Measurements from ENCODE around the gene BCL2.

Gene BCL2

DNA sequence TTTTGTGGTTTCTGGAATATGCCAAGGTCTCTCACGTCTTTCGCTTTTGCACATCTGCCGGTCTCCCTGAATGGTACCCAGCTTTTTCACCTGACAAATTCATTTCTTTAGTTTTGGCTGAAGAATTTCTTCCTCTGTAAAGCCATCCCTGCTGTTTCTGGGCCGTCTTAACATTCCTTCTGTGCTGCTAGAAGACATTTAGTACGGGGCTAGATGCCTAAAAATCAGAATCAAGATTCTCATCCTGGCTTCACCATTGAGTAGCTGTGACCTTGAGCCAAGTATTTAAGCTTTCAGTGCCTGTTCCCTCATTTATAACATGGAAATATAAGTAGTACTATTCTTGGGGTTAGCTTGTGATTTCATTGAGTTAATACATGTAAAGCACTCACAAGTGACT is 6.4 kb upstream of the BCL2 start:
- no peak for DNase-seq (ENCODE audit: low read depth in 2 of 2)

DNA sequence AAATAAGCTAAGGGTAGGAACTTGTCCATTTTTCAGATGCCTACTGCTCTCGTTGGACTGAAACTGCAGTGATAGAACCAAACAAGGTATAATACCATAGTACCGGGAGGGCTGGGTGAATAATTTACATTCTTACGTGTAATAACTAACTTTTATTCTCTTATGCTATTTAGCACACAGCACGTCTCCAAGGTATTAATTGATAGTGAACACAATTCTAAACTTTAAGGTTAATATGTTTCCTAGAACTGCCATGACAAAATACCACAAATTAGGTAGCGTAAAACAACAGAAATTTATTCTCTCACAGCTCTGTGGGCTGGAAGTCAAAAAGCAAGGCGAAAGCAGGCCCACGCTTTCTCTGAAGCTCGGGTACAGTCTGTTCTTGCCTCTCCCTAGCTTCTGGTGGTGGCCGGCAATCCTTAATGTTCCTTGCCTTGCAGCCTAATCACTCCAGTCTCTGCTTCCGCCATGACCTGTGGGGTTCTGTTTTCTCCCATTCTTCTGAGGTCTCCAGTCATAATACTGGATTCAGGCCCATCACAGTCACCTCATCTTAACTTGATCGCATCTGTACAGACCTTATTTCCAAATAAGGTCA is 5.6 kb upstream of the BCL2 start:
- DNase-seq (ENCODE audit: low read depth in 2 of 2): no peak

DNA sequence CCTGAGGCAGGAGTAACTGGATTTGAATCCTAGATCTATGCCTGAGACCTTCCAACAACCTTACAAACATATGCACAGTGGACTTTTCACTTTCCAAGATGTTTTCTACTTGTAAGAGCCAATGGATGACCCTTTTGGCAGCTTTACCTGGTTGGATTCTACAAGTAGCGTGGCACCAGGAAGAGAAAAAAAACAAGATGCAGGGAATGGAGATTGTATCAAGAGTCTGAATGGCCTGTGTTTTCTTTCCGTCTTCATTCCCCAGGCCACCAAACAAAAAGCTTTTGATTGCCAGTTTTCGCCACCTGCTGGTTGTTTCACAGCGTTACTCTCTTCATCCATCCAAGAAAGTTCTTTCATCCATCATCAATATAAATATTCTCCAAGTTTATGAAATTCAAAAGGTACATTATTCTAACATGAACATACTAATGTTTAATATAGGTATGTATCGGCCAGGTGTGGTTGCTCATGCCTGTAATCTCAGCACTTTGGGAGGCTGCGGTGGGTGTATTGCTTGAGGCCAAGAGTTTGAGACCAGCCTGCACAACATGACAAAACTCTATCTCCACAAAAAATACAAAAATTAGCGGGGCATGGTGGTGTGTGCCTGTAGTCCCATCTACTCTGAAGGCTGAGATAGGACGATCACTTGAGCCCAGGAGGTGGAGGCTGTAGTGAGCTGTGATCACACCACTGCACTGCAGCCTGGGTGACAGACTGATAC is 3.5 kb upstream of the BCL2 start:
- no peak for DNase-seq (ENCODE audit: low read depth in 2 of 2)

DNA sequence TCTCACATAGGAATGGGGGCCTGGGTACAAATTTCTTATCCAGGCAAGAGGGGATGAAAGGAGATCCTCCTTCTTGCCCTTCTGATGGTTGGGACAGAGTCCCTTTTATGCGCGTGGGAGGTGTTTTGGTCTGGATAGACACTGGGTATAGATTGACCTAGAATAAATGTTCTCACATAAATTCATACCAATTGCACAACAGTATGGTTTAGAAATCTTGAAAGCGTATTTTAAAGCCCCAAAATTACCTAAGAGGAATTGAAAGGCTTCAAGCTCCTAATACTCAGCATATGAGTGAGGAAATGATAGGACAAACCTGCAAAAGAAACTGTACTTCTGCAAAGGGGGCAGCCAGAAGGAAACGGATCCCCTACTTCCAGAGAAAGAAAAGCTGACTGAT is 2.6 kb upstream of the BCL2 start:
- DNase-seq (ENCODE audit: low read depth in 2 of 2): no peak

DNA sequence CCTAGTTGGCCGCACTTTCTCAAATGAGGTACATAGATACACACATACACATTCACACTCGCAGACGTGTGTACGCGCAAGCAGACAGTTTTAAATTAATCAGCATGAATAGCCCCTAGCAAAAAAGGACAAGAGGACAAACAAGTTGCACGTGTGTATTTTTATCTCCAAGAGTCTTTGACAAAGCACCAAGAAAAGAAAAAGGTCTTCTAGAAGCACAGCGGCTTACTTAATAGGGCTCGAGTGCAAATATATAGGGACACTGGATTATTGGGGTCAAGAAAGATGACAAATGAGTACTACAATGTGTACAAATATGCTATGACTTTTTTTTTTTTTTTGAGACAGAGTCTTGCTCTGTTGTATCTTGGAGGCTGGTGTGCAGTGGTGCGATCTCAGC is 1.7 kb upstream of the BCL2 start:
- no peak for DNase-seq (ENCODE audit: low read depth in 2 of 2)

DNA sequence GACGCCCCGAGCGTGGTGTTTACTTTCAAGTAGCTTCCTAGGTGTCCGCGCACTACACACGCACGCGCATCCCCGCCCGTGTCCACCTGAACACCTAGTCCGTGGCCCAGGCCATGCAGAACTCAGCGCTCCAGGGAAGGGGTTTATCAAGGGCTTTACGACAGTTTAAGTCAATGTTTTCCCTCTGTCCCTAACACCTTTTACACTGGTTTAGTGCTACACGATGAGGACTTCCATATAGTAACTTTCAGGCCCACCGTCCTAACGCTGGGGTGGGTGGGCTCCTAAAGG is 1.4 kb upstream of the BCL2 start:
- no peak for DNase-seq (ENCODE audit: low read depth in 2 of 2)

DNA sequence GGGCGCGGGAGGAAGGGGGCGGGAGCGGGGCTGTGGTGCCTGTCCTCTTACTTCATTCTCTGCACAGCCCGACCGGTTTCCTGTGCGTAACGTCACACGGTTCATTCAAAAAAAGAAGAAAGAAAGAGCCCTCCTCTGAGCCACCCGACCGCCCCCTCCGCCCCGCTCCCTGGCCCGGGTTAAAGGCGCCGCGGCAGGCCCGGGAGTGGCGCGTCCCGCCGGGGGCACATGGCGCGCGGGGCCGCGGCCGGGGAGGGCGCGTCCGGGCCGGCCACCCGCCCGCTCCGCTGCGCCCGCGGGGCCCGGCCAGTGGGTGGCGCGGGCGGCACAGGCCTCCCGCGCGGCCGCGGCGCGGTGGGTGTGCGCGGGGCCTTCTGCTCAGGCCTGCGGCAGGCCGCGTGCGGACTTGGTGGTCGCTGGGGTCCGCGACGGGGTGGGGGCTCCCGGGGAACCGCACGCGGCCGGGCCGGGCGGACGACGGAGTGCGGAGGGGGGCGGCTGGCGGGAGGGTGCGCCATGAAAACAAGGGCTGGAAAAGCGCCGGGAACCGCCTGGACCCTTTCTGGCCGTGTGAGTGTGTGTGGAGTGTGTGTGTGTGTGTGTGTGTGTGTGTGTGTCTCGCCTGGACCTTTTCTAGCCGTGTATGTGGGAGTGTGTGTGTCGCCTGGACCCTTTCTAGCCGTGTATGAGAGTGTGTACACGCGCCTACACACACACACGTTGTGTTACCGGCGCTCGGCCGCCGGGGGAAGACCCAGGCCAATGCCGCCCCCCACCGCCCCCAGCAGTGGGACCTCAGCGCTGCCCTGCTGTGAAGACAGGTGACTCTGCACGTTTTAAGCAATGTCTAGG is 780 bp upstream of the BCL2 start:
- DNase-seq (ENCODE audit: low read depth in 2 of 2): peak; percentile 69 to 76

DNA sequence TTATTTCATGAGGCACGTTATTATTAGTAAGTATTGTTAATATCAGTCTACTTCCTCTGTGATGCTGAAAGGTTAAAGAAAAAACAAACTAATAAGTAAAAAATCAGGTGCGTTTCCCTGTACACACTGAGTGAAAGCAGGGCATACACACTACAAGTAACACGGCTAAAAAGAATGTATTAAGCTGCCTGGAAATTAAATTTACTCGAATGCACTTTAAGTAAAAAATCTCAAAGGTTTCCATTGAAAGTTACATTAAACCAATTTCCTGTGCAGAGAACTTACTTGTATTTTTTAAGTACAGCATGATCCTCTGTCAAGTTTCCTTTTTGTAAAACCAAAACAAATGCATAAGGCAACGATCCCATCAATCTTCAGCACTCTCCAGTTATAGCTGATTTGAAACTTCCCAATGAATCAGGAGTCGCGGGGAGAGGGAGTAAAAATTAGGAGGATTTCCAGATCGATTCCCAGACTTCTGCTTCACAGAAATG is 633 bp downstream of the BCL2 start:
- no peak for DNase-seq (ENCODE audit: low read depth in 2 of 2)

DNA sequence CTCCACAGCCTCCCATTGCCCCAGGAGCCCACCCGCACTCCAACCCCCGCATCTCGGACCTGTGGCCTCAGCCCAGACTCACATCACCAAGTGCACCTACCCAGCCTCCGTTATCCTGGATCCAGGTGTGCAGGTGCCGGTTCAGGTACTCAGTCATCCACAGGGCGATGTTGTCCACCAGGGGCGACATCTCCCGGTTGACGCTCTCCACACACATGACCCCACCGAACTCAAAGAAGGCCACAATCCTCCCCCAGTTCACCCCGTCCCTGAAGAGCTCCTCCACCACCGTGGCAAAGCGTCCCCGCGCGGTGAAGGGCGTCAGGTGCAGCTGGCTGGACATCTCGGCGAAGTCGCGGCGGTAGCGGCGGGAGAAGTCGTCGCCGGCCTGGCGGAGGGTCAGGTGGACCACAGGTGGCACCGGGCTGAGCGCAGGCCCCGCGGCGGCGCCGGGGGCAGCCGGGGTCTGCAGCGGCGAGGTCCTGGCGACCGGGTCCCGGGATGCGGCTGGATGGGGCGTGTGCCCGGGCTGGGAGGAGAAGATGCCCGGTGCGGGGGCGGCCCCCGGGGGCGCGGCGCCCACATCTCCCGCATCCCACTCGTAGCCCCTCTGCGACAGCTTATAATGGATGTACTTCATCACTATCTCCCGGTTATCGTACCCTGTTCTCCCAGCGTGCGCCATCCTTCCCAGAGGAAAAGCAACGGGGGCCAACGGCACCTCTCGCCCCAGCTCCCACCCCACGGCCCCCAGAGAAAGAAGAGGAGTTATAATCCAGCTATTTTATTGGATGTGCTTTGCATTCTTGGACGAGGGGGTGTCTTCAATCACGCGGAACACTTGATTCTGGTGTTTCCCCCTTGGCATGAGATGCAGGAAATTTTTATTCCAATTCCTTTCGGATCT is 1.3 kb downstream of the BCL2 start:
- peak; percentile 83 to 84 for DNase-seq (ENCODE audit: low read depth in 2 of 2)

DNA sequence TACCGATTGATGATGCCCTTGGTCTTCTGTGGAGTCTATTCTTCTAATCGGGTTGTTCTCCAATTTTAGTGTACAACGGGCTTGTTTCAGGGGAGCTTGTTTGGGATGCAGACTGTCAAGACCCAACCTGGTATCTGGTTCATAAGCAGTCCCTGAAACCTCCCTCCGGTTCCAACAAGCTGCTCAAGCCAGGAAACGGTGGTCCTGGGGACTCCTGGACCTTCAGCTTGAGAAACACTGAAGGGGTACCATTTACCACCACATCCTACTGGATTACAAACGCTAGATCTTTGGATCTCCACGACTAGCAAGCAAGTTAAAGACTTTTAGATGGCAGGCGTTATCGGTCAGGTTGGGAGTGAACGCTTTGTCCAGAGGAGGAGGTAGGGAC is 2.0 kb downstream of the BCL2 start:
- DNase-seq (ENCODE audit: low read depth in 2 of 2): no peak

DNA sequence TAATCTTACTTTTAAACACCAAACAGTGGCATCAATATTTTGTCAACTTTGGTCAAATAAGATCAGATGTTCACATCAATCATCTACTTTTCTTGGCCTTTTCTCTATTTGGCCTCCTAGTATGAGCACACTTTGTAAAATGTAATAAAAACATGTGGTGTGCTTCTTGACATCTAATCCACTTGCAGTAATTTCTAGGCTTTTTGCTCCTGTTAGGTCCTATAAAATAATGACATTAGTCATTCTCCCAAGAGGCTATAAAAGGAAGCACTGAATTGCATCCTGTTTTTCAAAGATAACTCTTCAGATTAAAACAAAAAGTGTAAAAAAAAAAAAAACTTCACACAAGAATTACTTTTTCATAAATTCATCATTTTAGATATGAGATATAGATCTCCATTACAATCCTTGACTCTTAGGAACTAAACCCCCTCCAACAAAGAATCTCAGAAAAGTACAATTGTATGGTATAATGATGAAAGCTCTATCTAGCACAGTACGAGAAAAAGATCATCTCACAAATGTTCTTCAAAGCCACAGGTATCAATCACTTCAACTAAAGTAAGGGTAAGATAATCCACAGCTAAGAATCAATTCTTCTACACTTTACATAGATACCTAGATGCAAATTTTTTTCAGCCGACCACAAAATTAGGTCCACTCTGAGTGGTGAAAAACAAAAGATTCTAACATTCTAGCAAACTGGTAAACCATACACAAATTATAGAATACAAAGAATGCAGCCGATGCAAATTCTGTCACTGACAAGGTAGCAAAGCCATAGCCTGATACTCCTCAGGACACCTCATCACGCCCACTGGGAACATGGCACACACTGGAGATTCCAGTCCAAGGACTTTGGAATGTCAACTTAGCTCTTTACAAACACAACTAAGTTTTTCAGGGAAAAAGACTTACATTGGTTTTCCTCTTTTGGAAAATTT is 2.7 kb downstream of the BCL2 start:
- no peak for DNase-seq (ENCODE audit: low read depth in 2 of 2)

DNA sequence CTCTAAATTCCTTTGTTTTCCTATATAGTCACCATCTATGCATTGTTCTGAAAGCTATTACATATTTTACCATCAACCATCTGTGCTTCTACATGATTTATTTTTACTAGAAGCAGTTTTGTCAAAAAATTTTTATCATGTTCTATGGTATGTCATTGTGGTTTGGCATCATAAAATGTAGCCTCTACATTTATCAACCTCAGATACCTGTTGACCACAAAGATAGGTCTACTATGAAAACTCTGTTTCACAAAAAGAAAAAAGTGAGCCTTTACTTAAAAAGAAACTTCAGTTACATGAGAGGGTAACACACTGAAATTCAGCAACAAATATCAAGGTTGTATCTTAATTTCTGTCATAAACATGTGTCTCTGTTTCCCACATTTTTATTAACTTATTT is 3.7 kb downstream of the BCL2 start:
- DNase-seq (ENCODE audit: low read depth in 2 of 2): no peak

DNA sequence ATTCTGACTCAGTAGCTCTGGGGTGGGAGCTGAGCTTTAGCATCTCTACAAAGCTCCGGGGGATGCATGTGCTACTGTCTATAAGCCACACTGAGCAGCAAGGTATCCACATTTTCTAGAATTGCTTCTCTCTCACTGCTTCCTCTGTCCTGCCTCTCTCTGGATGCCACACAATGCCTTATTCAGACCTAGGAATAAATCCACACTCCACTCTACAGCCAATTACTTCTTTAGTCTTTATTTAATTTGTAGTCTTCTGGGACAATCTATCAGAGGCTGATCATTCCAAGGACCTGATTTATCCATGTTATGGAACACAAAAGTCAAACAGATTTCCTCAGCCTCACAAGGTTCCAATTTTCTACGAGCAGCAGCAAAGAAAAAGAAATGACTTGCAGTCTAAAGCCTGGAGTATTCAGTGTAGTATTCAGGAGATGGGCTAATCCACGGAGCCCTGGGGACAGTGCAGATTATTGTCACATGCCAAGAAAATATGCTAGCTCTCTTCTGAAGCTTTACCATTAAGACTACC is 4.4 kb downstream of the BCL2 start:
- DNase-seq (ENCODE audit: low read depth in 2 of 2): no peak

DNA sequence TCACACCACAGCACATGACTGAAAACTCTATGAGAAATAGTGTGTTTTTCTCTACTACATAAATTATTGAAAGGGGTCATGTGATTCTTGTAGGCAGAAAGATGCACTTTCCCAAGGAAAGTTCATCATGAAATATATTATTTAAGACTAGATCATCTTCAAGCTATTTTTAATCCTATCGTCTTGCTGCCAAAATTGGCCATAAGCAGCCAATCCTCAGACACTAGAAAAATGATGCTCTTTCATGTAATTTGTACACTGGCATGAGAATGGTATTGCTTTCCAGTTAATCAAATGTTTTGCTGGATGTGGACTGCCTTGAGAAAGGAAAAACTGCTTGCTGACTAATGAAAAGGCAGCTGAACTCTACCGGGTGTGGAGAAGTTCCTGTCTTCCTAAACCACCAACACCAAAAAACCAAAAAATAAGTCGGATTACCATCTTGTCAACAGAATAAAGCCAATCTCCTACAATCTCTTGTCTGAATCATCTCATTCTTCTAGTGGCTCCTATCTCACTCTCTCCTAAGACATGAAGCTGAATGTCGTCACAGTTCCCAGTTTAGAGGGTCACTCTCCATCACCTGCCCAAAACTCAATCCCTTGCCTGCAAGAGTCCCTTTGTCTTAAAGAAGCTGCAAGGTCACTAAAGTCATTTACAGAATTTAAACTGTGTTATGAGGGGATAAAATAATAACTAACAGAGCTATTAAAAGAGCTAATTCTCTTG is 5.3 kb downstream of the BCL2 start:
- no peak for DNase-seq (ENCODE audit: low read depth in 2 of 2)

DNA sequence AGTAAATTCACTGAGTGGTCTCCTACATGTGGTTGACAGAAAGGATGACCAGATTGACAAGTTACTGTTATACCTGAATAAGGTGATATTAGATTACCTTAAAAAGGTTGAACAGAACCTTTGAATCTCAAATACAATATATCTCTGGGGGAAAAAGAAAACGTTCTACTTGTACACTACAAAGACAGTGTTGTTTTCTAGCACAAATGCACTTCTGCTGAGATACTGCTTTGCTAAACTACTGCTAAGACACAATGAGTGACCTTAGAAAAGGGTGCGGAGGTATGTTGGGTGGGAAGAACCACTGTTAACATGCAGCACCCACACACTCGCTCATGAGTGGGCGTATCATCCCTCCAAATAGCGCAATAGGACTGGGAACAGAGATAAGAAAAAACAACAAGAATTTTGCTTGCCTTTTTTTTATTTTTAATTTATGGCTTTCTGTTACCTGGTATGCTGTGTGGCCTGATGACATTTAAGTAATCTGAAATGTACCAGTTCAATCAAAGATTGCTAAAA is 6.1 kb downstream of the BCL2 start:
- no peak for DNase-seq (ENCODE audit: low read depth in 2 of 2)

DNA sequence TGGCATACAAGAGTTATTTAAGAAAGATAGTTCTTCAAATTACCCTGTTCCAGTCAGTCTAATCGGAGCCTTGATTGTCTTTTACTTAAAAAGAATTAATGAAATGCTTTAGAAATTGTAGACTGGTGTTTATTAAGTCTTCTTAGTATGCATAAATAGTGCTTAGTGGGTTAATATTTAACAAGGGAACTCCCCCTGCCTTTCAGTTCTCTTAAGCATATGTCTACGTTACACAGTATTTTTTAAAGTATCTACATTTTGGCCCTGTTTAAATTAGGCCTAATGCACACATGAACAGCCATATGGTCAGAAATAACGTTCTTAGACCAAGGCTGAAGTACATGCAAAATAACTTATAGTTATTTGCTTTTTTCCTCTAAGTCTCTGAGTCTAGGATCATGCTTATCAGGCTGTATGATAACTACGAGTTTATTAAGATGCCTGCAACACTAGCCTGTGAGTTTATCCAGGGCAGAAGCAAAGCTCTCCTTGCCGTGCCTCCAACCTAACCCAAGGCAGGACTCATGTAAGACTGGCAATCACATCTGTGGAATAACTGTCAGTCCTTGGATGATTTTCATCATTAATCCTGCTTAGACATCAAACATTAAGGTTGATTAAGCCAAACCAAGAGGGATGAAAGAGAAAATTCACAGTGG is 6.7 kb downstream of the BCL2 start:
- DNase-seq (ENCODE audit: low read depth in 2 of 2): no peak

DNA sequence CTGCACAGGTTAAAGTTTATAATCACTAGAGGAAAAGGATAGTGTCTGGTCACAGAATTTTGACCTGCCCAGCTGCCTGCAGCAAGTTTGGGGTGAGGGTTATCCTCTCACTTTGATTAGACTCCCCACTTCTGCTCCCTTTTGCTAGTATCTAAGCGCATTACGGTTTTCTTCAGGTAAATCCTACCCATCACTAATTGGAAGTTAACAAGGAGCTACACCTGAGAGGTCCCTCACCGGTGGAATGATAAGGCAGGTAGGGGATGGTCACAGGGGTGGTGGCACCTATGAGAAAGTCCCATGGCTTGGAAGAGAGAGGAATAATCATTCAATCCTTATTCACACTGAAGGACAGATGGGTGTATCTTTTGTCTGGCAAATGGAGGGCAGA is 7.6 kb downstream of the BCL2 start:
- DNase-seq (ENCODE audit: low read depth in 2 of 2): no peak

DNA sequence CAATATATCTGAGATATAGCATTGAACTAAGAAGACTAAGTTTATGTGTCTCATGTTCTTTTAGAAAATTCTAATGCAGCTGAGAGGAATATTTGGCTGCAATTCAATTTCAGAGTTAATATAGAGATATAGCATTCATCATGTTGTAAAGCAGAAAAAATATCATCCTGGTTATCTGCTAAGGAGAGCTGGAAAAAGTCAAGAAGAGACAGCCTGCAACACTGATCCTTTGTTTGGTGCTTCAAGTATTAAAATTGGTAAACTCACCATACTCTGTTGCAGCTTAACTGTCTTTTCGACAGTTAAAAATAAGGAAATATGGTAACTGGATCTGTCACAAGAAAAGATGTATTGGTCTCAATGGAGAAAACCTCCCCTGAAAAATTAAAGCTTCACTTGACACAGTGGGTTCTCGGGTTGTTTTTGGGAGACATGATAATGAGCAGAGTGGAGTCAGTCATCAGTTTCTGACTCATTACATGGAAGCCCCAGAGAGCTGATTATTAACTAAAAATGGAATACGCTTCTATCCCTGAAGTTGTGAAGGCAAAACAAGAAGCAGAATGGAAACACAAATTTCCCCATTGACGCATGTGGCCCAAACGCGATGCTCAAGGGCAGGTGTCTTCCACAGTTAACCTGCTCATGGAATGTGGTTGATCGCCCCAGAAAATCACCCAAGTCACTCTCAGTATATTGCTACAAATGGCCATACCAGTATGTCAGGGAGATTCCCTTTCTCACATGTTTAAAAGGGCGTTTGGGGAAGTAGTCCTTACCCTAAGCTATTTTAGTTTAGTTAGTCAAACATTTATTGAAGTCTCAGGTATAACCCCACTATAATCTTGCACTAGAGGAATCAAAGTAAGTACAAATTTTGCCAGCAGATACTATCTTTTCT is 8.2 kb downstream of the BCL2 start:
- DNase-seq (ENCODE audit: low read depth in 2 of 2): no peak
